IPS-18a (cell line): ENCODE results near the gene DNAH17.

ENCODE experiments used
- H3K27ac ChIP-seq: one replicate; pipeline ENCODE4 v1.5.1; 2013; ENCODE audit warnings: low read length
- H3K27me3 ChIP-seq: one replicate; pipeline ENCODE4 v1.6.1; 2013; ENCODE audit warnings: mild to moderate bottlenecking, low read length; ENCODE audit not compliant: control insufficient read depth, insufficient read depth
- H3K36me3 ChIP-seq: one replicate; pipeline ENCODE4 v1.6.1; 2013; ENCODE audit warnings: low read depth, low read length; ENCODE audit not compliant: control insufficient read depth
- H3K4me1 ChIP-seq: one replicate; pipeline ENCODE4 v1.6.1; 2013; ENCODE audit warnings: low read depth, low read length; ENCODE audit not compliant: control insufficient read depth
- H3K4me3 ChIP-seq: one replicate; pipeline ENCODE4 v1.5.1; 2013; ENCODE audit warnings: low read length
- H3K9ac ChIP-seq: one replicate; pipeline ENCODE4 v1.6.1; 2013; ENCODE audit warnings: mild to moderate bottlenecking, low read length, moderate library complexity
- H3K9me3 ChIP-seq: one replicate; pipeline ENCODE4 v1.6.1; 2013; ENCODE audit warnings: low read depth, low read length; ENCODE audit not compliant: control insufficient read depth

The DNAH17 gene, protein sequence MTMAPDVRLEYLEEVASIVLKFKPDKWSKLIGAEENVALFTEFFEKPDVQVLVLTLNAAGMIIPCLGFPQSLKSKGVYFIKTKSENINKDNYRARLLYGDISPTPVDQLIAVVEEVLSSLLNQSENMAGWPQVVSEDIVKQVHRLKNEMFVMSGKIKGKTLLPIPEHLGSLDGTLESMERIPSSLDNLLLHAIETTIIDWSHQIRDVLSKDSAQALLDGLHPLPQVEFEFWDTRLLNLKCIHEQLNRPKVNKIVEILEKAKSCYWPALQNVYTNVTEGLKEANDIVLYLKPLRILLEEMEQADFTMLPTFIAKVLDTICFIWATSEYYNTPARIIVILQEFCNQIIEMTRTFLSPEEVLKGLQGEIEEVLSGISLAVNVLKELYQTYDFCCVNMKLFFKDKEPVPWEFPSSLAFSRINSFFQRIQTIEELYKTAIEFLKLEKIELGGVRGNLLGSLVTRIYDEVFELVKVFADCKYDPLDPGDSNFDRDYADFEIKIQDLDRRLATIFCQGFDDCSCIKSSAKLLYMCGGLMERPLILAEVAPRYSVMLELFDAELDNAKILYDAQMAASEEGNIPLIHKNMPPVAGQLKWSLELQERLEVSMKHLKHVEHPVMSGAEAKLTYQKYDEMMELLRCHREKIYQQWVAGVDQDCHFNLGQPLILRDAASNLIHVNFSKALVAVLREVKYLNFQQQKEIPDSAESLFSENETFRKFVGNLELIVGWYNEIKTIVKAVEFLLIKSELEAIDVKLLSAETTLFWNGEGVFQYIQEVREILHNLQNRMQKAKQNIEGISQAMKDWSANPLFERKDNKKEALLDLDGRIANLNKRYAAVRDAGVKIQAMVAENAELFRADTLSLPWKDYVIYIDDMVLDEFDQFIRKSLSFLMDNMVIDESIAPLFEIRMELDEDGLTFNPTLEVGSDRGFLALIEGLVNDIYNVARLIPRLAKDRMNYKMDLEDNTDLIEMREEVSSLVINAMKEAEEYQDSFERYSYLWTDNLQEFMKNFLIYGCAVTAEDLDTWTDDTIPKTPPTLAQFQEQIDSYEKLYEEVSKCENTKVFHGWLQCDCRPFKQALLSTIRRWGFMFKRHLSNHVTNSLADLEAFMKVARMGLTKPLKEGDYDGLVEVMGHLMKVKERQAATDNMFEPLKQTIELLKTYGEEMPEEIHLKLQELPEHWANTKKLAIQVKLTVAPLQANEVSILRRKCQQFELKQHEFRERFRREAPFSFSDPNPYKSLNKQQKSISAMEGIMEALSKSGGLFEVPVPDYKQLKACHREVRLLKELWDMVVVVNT (N-terminal part only)

DNA sequence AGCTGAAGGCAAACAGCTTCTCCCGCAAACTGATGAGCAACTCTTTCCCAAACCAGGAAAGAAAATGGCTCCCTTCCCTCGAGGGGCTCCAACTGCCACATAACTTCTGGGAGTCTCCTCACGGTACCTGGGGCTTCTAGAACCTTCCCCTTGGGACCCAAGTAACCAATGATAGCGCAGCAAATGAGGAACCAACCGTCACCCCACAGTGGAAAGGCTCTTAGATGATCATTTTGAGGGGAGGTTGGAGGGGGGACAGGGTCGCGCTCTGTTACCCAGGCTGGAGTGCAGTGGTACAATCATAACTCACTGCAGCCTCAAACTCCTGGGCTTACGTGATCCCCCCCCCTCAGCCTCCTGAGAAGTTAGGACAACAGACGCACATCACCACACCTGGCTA lies at the start of gene DNAH17:
Gene DNAH17 (minus strand): TSS at position 101 of the 400 bp plus-strand sequence. CDS start 2,339 bp downstream, outside the sequence.
- H3K27ac ChIP-seq: no peak within 1 kb of the TSS
- no peaks in the 10 kb centered on the region for H3K36me3 ChIP-seq
- H3K4me1 ChIP-seq: peaks cover 3% of the 10 kb centered on the region
- no peak within 1 kb of the TSS for H3K9ac ChIP-seq
- H3K4me3 ChIP-seq: no peak within 1 kb of the TSS
- H3K27me3 ChIP-seq: no peaks in the 10 kb centered on the region
- no peaks in the 10 kb centered on the region for H3K9me3 ChIP-seq

DNA sequence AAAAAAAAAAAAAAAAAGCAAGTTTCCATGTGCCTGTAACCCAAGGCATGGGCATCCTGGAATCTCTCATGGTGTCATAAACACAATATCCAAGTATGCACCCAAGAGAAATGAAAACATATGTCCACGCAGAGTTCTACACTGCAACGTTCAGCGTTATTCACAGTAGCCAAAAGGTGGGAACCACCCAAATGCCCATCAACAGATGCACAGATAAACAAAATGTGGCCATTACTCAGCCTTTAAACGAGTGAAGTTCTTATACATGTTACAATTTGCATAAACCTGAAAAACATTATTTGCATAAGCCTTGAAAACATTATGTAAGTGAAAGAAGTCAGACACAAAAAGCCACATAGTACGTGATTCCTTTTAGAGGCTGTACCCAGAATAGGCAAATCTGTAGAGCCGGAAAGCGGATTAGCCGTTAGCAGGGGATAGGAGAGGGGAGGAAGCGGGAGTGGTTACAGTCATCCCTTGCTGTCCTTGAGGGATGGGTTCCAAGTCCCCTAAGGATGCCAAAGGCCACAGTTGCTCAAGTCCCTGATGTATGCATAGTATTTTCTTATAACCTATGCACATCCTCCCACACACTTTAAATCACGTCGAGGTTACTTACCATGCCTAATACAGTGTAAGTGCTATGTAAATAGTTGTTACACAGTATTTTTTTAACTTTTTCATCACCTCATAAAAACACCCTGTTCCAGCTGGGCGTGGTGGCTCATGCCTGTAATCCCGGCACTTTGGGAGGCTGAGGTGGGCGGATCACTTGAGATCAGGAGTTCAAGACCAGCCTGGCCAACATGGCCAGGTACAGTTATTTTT lies 47.3 kb upstream of the DNAH17 start:
- Histone ChIP-seq H3K4me1 (no peaks in the 10 kb centered on the region), H3K9me3 (no peaks in the 10 kb centered on the region), H3K36me3 (no peaks in the 10 kb centered on the region), H3K4me3 (no peak overlapping the region), H3K27me3 (no peaks in the 10 kb centered on the region), H3K9ac (no peak overlapping the region), H3K27ac (no peak overlapping the region)

DNA sequence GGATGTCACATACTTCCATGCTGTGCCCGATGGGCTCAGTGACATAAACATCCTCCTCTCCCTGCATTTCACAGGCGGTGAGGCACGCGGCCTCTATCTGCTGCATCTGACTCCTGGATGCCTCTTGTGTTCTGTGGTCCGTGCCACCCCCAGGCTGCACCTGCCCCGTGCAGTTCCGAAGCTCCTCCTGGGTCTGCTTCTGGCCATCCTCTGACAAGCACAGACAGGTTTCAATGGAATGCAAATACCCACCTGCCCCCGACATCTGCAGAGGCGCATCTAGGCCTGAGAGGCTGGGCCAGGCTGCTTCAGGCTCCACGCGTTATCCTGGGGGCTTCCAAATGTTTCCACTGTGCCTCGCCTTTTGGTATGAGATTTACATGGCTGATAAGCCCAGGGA lies 46.3 kb upstream of the DNAH17 start:
- Histone ChIP-seq H3K4me3 (no peak overlapping the region), H3K9ac (no peak overlapping the region), H3K36me3 (no peaks in the 10 kb centered on the region), H3K27ac (no peak overlapping the region), H3K4me1 (no peaks in the 10 kb centered on the region), H3K27me3 (no peaks in the 10 kb centered on the region), H3K9me3 (no peaks in the 10 kb centered on the region)

DNA sequence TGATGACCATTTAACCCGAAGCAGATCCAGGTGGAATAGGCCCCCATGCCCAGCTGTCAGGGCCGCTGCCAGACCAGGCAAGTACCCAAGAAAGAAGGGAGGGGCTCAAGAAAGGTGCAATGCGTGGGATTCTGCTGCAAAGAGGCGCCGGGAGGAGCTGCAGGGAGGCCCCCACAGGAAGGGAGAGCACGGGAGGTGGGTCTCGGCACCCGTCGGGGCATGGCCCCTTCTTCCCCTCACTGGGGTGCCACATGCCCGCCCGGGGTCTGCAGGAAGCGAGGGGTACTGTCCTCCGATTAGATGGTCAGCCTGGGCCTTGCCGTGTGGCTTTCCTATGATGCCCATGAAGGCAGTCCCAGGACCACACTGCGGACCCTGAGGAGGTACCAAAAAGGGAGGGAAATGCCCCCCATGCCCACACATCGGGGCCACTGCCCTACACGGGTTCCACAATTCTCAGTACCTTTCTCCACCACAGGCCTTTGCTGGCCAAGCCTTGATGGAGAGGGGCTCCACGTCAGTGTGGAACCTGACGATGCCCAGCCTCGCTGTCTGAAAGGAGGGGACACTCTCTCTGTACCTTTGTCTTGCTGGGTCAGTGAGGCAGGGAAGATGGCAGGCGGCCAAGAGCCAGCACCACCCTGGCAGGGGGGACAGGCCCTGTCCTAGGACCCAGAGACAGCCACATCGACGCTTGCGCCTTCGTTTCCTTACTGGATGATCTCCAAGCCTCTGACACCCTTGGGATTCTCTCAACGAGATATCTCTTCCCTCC lies 45.5 kb upstream of the DNAH17 start:
- no peaks in the 10 kb centered on the region for H3K27me3 ChIP-seq
- no peak overlapping the region for H3K27ac ChIP-seq
- no peaks in the 10 kb centered on the region for H3K4me1 ChIP-seq
- H3K9me3 ChIP-seq: no peaks in the 10 kb centered on the region
- no peak overlapping the region for H3K4me3 ChIP-seq
- no peak overlapping the region for H3K9ac ChIP-seq
- H3K36me3 ChIP-seq: no peaks in the 10 kb centered on the region

DNA sequence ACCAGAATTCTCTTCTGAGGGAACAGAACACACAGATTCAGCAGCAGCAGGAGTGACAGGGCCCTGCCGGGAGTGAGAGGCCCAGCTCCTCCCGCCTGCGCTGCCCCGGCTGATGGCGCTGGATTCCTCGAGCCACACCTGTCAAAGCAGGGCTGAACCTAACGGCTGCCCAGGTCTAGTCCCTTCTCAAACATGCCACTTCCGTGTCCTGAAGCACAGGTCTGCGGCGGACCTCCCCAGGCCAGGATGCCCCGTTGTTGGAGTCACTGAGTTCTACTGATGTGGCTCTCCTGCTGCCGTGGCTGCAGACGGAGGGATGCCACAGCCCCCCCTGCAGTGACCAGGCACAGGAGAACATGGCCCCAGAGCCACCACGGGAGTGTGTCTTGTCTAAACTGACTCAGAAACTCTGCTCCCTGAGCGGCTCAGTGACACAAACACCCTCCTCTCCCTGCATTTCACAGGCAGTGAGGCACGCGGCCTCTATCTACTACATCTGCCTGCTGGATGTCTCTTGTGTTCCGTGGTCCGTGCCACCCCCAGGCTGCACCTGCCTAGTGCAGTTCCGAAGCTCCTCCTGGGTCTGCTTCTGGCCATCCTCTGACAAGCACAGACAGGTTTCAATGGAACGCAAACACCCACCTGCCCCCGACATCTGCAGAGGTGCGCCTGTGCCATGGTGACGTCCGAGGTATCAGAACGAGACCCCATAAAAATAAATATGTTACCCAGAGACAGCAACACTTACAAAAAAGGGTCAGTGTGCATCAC lies 44.7 kb upstream of the DNAH17 start:
- Histone ChIP-seq H3K36me3 (no peaks in the 10 kb centered on the region), H3K27ac (no peak overlapping the region), H3K27me3 (no peaks in the 10 kb centered on the region), H3K9ac (no peak overlapping the region), H3K9me3 (no peaks in the 10 kb centered on the region), H3K4me1 (no peaks in the 10 kb centered on the region), H3K4me3 (no peak overlapping the region)

DNA sequence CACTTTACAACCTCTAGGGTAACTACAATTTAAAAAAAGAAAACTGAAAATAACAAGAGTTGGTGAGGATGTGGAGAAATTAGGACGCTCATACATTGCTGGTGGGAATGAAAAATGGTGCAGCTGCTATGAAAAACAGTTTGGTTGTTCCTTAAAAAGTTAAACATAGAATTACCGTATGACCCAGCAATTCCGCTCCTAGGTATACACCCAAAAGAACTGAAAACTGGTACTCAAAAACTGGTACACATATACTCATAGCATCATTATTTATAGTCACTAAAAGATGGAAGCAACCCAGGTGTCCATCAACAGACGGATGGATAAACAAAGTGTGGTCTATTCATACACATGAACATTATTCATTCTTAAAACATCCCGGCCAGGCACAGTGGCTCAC lies 42.9 kb upstream of the DNAH17 start:
- no peaks in the 10 kb centered on the region for H3K27me3 ChIP-seq
- no peaks in the 10 kb centered on the region for H3K36me3 ChIP-seq
- no peak overlapping the region for H3K9ac ChIP-seq

DNA sequence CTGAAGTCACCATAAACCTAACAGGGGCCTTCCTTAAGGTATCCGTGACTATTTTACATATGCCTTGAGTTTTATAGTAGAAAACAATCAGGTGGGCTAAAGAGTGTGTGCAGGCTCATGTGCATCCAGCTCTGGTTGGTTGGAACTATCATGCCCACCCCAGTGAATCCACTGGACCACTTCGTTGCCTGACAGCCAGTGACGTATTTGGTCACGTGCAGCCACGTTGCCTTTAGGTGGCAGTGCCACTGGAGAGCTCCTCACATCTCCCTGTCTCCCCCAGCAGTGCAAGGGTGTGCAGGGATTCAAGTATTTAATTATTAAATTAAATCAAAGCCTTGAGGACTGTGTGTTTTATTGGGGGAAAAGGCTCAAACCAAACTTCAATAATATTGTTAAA lies 42.1 kb upstream of the DNAH17 start:
- H3K27ac ChIP-seq: no peak overlapping the region
- H3K27me3 ChIP-seq: no peaks in the 10 kb centered on the region
- H3K4me3 ChIP-seq: no peak overlapping the region
- no peaks in the 10 kb centered on the region for H3K36me3 ChIP-seq
- H3K9ac ChIP-seq: no peak overlapping the region
- no peaks in the 10 kb centered on the region for H3K9me3 ChIP-seq
- H3K4me1 ChIP-seq: no peaks in the 10 kb centered on the region

More for the DNA sequence above, 42.9 kb upstream of the DNAH17 start:
- no peaks in the 10 kb centered on the region for H3K9me3 ChIP-seq
- H3K4me3 ChIP-seq: no peak overlapping the region
- H3K4me1 ChIP-seq: no peaks in the 10 kb centered on the region
- H3K27ac ChIP-seq: no peak overlapping the region

DNA sequence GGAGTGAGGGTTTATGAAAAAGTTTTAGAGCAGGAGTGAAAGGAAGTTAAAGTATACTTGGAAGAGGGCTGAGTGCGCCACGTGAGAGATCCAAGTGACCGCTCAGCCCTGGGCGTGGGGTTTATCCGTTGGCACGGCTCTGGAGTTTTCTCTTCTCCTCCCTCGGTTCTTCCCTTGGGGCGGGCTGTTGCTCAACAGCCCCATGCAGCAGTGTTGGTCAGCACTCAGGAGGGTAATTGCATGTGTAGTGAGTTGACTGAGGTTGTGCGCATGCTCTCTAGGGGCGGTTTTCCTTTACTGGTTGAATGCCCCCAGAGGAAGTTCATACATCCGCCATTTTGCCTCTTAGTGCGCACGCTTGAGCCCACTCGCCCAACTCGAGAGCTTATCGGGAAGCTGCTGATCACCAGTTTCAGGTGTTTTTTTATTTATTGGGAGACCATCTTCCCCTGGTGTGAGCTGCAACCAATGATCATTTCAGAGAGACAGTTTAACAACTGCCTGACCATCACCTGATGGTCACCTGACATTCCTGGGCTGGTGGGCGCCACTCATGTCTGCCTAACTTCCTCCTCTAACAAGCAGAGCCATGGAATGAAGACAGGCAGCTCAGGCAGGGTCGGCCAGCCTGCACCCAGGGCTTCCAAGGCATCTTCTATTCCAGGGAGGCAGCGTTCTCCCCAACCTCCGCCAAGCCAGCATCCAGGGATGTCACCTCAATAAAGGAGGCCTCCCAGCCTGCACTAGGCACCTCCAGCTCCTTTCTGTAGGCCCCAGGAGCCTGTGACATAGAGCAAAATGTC lies 41.3 kb upstream of the DNAH17 start:
- H3K27ac ChIP-seq: no peak overlapping the region
- H3K4me1 ChIP-seq: no peaks in the 10 kb centered on the region
- no peak overlapping the region for H3K4me3 ChIP-seq
- H3K36me3 ChIP-seq: no peaks in the 10 kb centered on the region
- no peaks in the 10 kb centered on the region for H3K27me3 ChIP-seq
- no peaks in the 10 kb centered on the region for H3K9me3 ChIP-seq
- H3K9ac ChIP-seq: no peak overlapping the region

DNA sequence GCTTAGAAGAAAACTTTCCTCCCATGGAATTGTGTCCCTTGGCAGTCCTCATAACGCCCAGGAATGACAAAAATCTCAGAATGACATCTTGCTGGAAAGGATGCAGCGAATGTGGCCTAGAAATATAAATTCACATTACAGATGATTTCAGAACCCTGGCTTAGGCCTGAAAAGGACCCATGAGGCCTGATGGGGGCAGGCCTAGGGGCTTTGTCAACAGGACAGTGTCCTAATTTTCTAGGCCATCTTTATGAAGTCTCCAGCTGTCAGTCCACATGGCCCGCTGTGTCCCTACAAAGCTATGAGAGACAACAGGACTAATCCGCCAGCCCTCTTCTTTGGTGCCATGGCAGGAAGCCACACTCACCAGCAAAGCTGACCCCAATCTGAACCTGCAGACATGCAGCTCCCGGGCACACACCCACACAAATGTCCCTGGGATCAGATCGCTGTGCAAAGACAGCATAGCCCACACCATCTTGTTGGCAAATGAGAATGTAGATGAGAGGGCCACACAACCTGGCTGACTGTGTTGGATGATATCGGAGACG lies 40.4 kb upstream of the DNAH17 start:
- H3K27me3 ChIP-seq: peaks cover under 1% of the 10 kb centered on the region
- H3K36me3 ChIP-seq: no peaks in the 10 kb centered on the region
- H3K4me1 ChIP-seq: no peaks in the 10 kb centered on the region
- no peak overlapping the region for H3K27ac ChIP-seq
- H3K9ac ChIP-seq: no peak overlapping the region
- H3K9me3 ChIP-seq: no peaks in the 10 kb centered on the region
- no peak overlapping the region for H3K4me3 ChIP-seq
